ENCODE data around the gene TIMM10B. TPM values are rescaled to one million over a fixed set of nuclear protein-coding genes. Genes with fewer than 3 reads are reported as not detected.
"Not testable (repeated sequence)": the region's sequence is repeated elsewhere in the genome, so short reads cannot be mapped to it uniquely, and the experiment has no call there.

The TIMM10B gene
- total RNA-seq, 1 donor from 2014 or later = 34.0 TPM

DNA sequence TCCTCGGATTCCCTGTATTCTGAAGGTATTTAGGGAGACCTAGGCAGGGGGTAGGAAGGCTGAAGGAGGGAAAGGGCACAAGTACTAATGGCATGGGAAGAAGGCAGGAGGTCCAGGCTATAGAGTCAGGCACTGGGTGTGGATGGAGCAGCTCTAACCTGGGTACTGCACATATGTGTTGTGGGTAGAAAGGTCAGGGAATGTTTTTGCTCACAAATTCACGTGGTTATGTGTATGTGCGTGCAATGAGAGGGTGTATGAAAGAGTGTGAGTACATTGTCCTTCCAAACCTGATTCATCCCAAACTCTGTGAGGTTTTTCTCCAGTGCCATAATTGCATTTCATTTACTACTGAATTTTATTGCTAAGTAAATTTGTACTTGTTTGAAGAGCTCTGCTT is 39.0 kb downstream of the TIMM10B start:
- no peaks in the 10 kb centered on the region for H3K4me1 Mint-ChIP-seq
- no peak overlapping the region for H3K4me3 Mint-ChIP-seq
- no peaks in the 10 kb centered on the region for H3K27me3 Mint-ChIP-seq (ENCODE audit: low read depth)
- TF ChIP-seq, protein P1, sequence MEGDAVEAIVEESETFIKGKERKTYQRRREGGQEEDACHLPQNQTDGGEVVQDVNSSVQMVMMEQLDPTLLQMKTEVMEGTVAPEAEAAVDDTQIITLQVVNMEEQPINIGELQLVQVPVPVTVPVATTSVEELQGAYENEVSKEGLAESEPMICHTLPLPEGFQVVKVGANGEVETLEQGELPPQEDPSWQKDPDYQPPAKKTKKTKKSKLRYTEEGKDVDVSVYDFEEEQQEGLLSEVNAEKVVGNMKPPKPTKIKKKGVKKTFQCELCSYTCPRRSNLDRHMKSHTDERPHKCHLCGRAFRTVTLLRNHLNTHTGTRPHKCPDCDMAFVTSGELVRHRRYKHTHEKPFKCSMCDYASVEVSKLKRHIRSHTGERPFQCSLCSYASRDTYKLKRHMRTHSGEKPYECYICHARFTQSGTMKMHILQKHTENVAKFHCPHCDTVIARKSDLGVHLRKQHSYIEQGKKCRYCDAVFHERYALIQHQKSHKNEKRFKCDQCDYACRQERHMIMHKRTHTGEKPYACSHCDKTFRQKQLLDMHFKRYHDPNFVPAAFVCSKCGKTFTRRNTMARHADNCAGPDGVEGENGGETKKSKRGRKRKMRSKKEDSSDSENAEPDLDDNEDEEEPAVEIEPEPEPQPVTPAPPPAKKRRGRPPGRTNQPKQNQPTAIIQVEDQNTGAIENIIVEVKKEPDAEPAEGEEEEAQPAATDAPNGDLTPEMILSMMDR (IDR thresholded peaks at IDR 0.05; ENCODE audit: unreplicated experiment) = no peak
- no peak overlapping the region for H3K27ac Mint-ChIP-seq
- H3K9me3 Mint-ChIP-seq = no peaks in the 10 kb centered on the region
- H3K36me3 Mint-ChIP-seq = peaks cover 31% of the 10 kb centered on the region
- no peak for DNase-seq (ENCODE audit: low spot score in 2 of 2, unreplicated experiment in 2 of 2)

DNA sequence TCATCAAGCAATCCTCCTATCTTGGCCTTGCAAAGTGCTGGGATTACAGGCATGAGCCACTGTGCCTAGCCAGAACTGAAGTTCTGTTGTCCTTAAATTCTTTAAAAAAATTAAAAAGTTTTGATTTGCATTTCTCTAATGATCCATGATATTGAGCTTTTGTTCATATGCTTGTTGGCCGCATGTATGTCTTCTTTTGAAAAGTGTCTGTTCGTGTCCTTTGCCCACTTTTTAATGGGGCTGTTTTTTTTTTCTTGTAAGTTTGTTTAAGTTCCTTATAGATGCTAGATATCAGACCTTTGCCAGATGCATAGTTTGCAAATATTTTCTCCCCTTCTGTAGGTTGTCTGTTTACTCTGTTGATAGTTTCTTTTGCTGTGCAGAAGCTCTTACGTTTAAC is 40.6 kb downstream of the TIMM10B start:
- DNase-seq (ENCODE audit: low spot score in 2 of 2, unreplicated experiment in 2 of 2); H3K4me3 Mint-ChIP-seq; H3K27ac Mint-ChIP-seq; H3K4me1 Mint-ChIP-seq; H3K27me3 Mint-ChIP-seq (ENCODE audit: low read depth); H3K9me3 Mint-ChIP-seq: not testable (repeated sequence)
- peaks cover 22% of the 10 kb centered on the region for H3K36me3 Mint-ChIP-seq

DNA sequence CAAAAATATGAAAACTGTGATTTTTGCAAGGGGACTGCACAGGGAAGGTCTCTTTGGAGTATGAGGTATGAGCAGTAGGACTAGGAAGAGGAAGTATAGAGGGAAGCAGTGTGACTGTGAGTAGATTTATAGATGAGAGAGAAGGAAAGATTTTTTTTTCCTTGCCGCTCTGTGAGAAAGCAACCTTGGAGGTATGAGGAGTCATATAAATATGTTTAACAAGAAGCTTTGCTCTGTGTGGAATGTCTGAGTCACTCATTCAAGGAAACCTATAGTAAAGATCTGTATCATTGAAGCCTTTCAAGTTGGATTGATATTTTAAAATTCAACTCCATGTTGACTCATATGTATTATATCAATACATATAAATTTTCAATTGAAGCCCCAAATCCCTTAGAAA is 42.0 kb downstream of the TIMM10B start:
- Mint-ChIP-seq H3K4me3 (no peak overlapping the region), H3K9me3 (no peaks in the 10 kb centered on the region), H3K27ac (no peak overlapping the region), H3K36me3 (peaks cover 11% of the 10 kb centered on the region), H3K4me1 (no peaks in the 10 kb centered on the region), H3K27me3 (ENCODE audit: low read depth) (no peaks in the 10 kb centered on the region)
- TF ChIP-seq, protein P1 (IDR thresholded peaks at IDR 0.05; ENCODE audit: unreplicated experiment) = no peak
- DNase-seq (ENCODE audit: low spot score in 2 of 2, unreplicated experiment in 2 of 2) = no peak

DNA sequence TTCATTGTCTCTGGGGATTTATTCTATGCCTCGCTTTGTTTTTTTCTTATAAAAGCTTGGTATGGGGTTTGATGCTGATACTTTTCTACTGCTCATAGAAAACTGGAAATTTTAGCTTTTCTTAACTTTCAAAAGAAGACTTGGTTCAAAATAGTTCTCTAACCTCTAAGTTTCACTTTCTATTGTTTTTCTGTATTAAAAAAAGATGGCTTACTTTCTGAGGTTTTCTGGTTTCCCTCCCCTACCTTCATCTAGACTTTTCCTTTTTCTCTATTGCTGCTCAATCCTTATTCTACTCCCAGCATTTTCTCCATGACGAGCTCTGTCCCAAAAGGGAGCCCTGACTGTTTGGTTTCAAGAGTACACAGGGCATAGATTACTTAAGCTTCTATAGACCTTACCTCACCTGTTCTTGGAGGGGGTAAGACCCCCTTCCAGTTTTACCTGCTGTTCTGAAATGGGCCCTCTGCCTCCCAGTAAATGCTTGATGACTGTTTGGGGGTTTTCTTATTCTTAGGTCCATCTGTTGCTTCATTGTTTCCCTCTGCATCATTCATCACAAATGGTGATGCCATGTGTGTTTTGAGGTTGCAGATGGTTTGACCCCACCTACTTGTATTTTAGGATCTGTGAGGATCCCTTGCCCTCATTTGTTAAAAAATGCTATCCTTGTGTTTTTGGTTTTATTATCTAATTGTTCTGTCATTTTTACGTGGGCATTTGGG is 45.3 kb downstream of the TIMM10B start:
- TF ChIP-seq, protein P1 (IDR thresholded peaks at IDR 0.05; ENCODE audit: unreplicated experiment) = no peak
- no peak overlapping the region for H3K27ac Mint-ChIP-seq

DNA sequence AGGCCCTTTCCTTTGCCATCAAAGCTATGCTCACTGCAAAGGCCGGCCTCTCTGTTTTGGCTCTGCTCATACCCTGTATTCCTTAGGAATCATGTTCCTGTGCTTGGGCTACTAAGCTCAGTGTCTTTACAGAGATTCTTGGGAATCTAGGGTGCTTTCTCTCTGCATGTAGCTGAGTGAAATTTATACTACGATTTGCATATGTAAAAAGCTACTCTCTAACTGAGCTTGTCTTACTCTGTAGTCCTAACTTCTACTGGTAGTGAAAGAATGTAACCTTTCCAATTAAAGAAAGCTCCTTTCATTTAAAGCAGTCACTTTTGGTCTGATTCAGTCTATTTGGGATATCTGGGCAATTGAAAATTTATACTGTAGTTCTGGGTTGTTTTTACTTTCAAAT is 48.0 kb downstream of the TIMM10B start:
- TF ChIP-seq, protein P1 (IDR thresholded peaks at IDR 0.05; ENCODE audit: unreplicated experiment) = no peak

More for the DNA sequence above, 45.3 kb downstream of the TIMM10B start:
- DNase-seq (ENCODE audit: low spot score in 2 of 2, unreplicated experiment in 2 of 2) = no peak
- H3K27me3 Mint-ChIP-seq (ENCODE audit: low read depth) = no peaks in the 10 kb centered on the region
- H3K9me3 Mint-ChIP-seq = no peaks in the 10 kb centered on the region
- H3K4me3 Mint-ChIP-seq = no peak overlapping the region
- H3K36me3 Mint-ChIP-seq = peaks cover 3% of the 10 kb centered on the region
- H3K4me1 Mint-ChIP-seq = no peaks in the 10 kb centered on the region

DNA sequence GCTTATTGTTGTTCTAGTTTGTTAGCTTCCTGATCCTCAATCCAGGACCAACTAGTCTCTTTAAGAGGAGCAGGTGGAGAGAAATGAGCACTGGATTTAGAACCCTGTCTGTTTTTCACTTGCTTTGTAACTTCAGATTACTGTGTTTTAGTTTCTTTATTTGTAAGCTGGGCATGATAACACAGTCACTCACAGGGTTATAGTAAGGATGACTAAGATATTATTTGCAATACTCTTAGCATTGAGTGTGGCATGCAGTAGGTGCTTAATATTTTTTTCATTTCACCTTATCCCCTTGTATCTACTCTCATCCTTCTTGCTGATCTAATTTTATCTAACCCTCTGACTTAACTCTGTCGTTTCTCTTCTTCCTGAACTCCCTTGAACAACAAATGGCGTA is 49.5 kb downstream of the TIMM10B start:
- Mint-ChIP-seq H3K36me3 (no peaks in the 10 kb centered on the region), H3K4me1 (peaks cover 1% of the 10 kb centered on the region), H3K27me3 (ENCODE audit: low read depth) (no peaks in the 10 kb centered on the region), H3K27ac (no peak overlapping the region), H3K4me3 (no peak overlapping the region), H3K9me3 (no peaks in the 10 kb centered on the region)
- TF ChIP-seq, protein P1 (IDR thresholded peaks at IDR 0.05; ENCODE audit: unreplicated experiment) = no peak
- no peak for DNase-seq (ENCODE audit: low spot score in 2 of 2, unreplicated experiment in 2 of 2)

More for the DNA sequence above, 48.0 kb downstream of the TIMM10B start:
- Mint-ChIP-seq H3K36me3 (no peaks in the 10 kb centered on the region), H3K9me3 (no peaks in the 10 kb centered on the region), H3K4me3 (no peak overlapping the region), H3K27ac (no peak overlapping the region), H3K4me1 (no peaks in the 10 kb centered on the region), H3K27me3 (ENCODE audit: low read depth) (no peaks in the 10 kb centered on the region)
- DNase-seq (ENCODE audit: low spot score in 2 of 2, unreplicated experiment in 2 of 2) = no peak

Data from mesothelial cell of epicardium (in vitro differentiated cells).